H9 (cell line): ENCODE measurements around the gene PKIB. TPM values are rescaled to one million over a fixed set of nuclear protein-coding genes. Genes with fewer than 3 reads are reported as not detected.

ENCODE experiments used
- DNase-seq: peaks from one replicate; pipeline ENCODE4 v3.0.0-alpha.2; 2017
- H2AFZ ChIP-seq: one replicate; pipeline ENCODE4 v1.6.1; 2013; ENCODE audit warnings: mild to moderate bottlenecking, low read length, control low read depth, moderate library complexity
- H2AK5ac ChIP-seq: 2 replicates; pipeline ENCODE4 v1.6.1; 2013; ENCODE audit warnings: low read length, control low read depth, mixed read lengths; ENCODE audit not compliant: insufficient read length
- H2BK120ac ChIP-seq: one replicate; pipeline ENCODE4 v1.6.1; 2013; ENCODE audit warnings: low read depth, mild to moderate bottlenecking, low read length, control low read depth, inconsistent platforms; ENCODE audit not compliant: poor library complexity, severe bottlenecking
- H2BK12ac ChIP-seq: 2 replicates; pipeline ENCODE4 v1.6.1; 2013; ENCODE audit warnings: low read length, control low read depth, mixed read lengths, low read depth; ENCODE audit not compliant: insufficient read length
- H2BK15ac ChIP-seq: 2 replicates; pipeline ENCODE4 v1.6.1; 2013; ENCODE audit warnings: low read depth, low read length, control low read depth
- H2BK20ac ChIP-seq: one replicate; pipeline ENCODE4 v1.6.1; 2013; ENCODE audit warnings: low read depth, mild to moderate bottlenecking, low read length, control low read depth, inconsistent platforms; ENCODE audit not compliant: poor library complexity, severe bottlenecking
- H2BK5ac ChIP-seq: 2 replicates; pipeline ENCODE4 v1.6.1; 2013; ENCODE audit warnings: low read length, control low read depth, mixed read lengths; ENCODE audit not compliant: insufficient read length
- H3K14ac ChIP-seq: 2 replicates; pipeline ENCODE4 v1.6.1; 2013; ENCODE audit warnings: low read length, control low read depth; ENCODE audit not compliant: insufficient read depth
- H3K18ac ChIP-seq: 2 replicates; pipeline ENCODE4 v1.6.1; 2013; ENCODE audit warnings: low read depth, mild to moderate bottlenecking, mixed read lengths, low read length, control low read depth; ENCODE audit not compliant: insufficient read length
- H3K23ac ChIP-seq: 2 replicates; pipeline ENCODE4 v1.6.1; 2013; ENCODE audit warnings: low read length, control low read depth, mixed read lengths, low read depth; ENCODE audit not compliant: insufficient read length
- H3K23me2 ChIP-seq: 2 replicates; pipeline ENCODE4 v1.6.1; 2013; ENCODE audit warnings: low read depth, mild to moderate bottlenecking, mixed read lengths, low read length, control low read depth; ENCODE audit not compliant: insufficient read length, poor library complexity, severe bottlenecking
- H3K27ac ChIP-seq: 2 replicates; pipeline ENCODE4 v1.5.1; 2013; ENCODE audit warnings: low read length, control low read depth, mixed read lengths, low read depth; ENCODE audit not compliant: insufficient read length
- H3K27me3 ChIP-seq: 2 replicates; pipeline ENCODE4 v1.6.1; 2013; ENCODE audit warnings: low read length, control low read depth, inconsistent platforms; ENCODE audit not compliant: insufficient read depth
- H3K4ac ChIP-seq: 2 replicates; pipeline ENCODE4 v1.6.1; 2013; ENCODE audit warnings: low read depth, mild to moderate bottlenecking, control low read depth, inconsistent platforms, low read length, moderate library complexity
- H3K4me1 ChIP-seq: 2 replicates; pipeline ENCODE4 v1.6.1; 2013; ENCODE audit warnings: low read length, control low read depth, inconsistent platforms; ENCODE audit not compliant: insufficient read depth
- H3K4me2 ChIP-seq: 2 replicates; pipeline ENCODE4 v1.6.1; 2013; ENCODE audit warnings: low read length, control low read depth, mixed read lengths; ENCODE audit not compliant: insufficient read length, insufficient read depth
- H3K56ac ChIP-seq: 2 replicates; pipeline ENCODE4 v1.6.1; 2013; ENCODE audit warnings: low read depth, mild to moderate bottlenecking, mixed read lengths, low read length, control low read depth; ENCODE audit not compliant: insufficient read length
- H3K79me1 ChIP-seq: 2 replicates; pipeline ENCODE4 v1.6.1; 2013; ENCODE audit warnings: low read depth, mild to moderate bottlenecking, moderate library complexity, low read length, control low read depth, inconsistent platforms; ENCODE audit not compliant: insufficient read depth, poor library complexity, severe bottlenecking
- H3K79me2 ChIP-seq: 2 replicates; pipeline ENCODE4 v1.6.1; 2013; ENCODE audit warnings: low read length, control low read depth, inconsistent platforms; ENCODE audit not compliant: insufficient read depth
- H3K9ac ChIP-seq: 2 replicates; pipeline ENCODE4 v1.6.1; 2013; ENCODE audit warnings: low read length, control low read depth, mixed read lengths; ENCODE audit not compliant: insufficient read length; ENCODE audit errors: extremely low read depth
- H3K9me3 ChIP-seq: one replicate; pipeline ENCODE4 v1.6.1; 2013; ENCODE audit warnings: low read depth, low read length, inconsistent platforms; ENCODE audit not compliant: control insufficient read depth
- H3T11ph ChIP-seq: one replicate; pipeline ENCODE4 v1.6.1; 2013; ENCODE audit warnings: mild to moderate bottlenecking, low read length, control low read depth, inconsistent platforms
- H4K20me1 ChIP-seq: one replicate; pipeline ENCODE4 v1.6.1; 2013; ENCODE audit not compliant: control insufficient read depth, insufficient read length, insufficient read depth
- H4K5ac ChIP-seq: 2 replicates; pipeline ENCODE4 v1.6.1; 2013; ENCODE audit warnings: low read depth, mild to moderate bottlenecking, mixed read lengths, low read length, control low read depth; ENCODE audit not compliant: insufficient read length
- H4K8ac ChIP-seq: replicated peaks from 2 replicates; pipeline ENCODE4 v1.6.1; 2013; ENCODE audit warnings: low read length, control low read depth, mixed read lengths, low read depth; ENCODE audit not compliant: insufficient read length
- H4K91ac ChIP-seq: 2 replicates; pipeline ENCODE4 v1.6.1; 2013; ENCODE audit warnings: low read depth, mild to moderate bottlenecking, moderate library complexity, mixed read lengths, low read length, control low read depth; ENCODE audit not compliant: insufficient read length
- H3K27ac Mint-ChIP-seq, 3 experiments: 2 replicates in 2 of 3; 3 replicates in 1 of 3; pipeline ENCODE4 v1.8.0; 2020 to 2021; ENCODE audit warnings: mixed read lengths in 3 of 3, mild to moderate bottlenecking in 1 of 3, moderate library complexity in 1 of 3
- H3K27me3 Mint-ChIP-seq: 2 replicates; pipeline ENCODE4 v1.8.0; 2021; ENCODE audit warnings: low read depth, mild to moderate bottlenecking, moderate library complexity, mixed read lengths
- H3K36me3 Mint-ChIP-seq, 3 experiments: 2 replicates in 2 of 3; 3 replicates in 1 of 3; pipeline ENCODE4 v1.8.0; 2020 to 2021; ENCODE audit warnings: low read depth in 3 of 3, mixed read lengths in 3 of 3; ENCODE audit not compliant: insufficient read depth in 1 of 3
- H3K4me1 Mint-ChIP-seq, 2 experiments: 2 replicates each; pipeline ENCODE4 v1.8.0; 2020; ENCODE audit warnings: mixed read lengths in 2 of 2
- H3K4me3 Mint-ChIP-seq, 2 experiments: 2 replicates in 1 of 2; 3 replicates in 1 of 2; pipeline ENCODE4 v1.8.0; 2020 to 2021; ENCODE audit warnings: mild to moderate bottlenecking in 2 of 2, mixed read lengths in 2 of 2, moderate library complexity in 1 of 2
- H3K9me3 Mint-ChIP-seq, 2 experiments: 2 replicates in 1 of 2; 3 replicates in 1 of 2; pipeline ENCODE4 v1.8.0; 2020; ENCODE audit warnings: mild to moderate bottlenecking in 2 of 2, mixed read lengths in 2 of 2, moderate library complexity in 1 of 2
- CTCF ChIP-seq: fragments of 200-600 bp; sonication (generic); conservative IDR thresholded peaks from 3 replicates; pipeline ENCODE4 v1.8.0; 2021; ENCODE audit warnings: antibody characterized with exemption, mild to moderate bottlenecking
- WGBS: extraction: QIAGEN DNeasy Blood & Tissue Kit; methylation state at CpG from one replicate; pipeline ENCODE4 v1.1.7; 2013; ENCODE audit warnings: missing lambda C conversion rate, low lambda C conversion rate, mixed read lengths; ENCODE audit not compliant: insufficient read length; ENCODE audit errors: extremely low coverage; 5-methylcytosine and 5-hydroxymethylcytosine counted together
- total RNA-seq: library from RNA; stranded (reverse); gene quantifications from 2 replicates; pipeline ENCODE4 v1.2.1, GENCODE V29; 2021

PKIB gene
- total RNA-seq, 1 experiment from 2014 or later: 46.5 TPM

- Histone ChIP-seq H3K9me3 (no peaks in the 10 kb centered on the region), H3T11ph (no peak overlapping the region), H2BK5ac (no peak overlapping the region), H4K5ac (no peak overlapping the region), H3K14ac (no peak overlapping the region), H3K79me2 (no peaks in the 10 kb centered on the region), H2BK120ac (no peak overlapping the region), H4K91ac (no peak overlapping the region), H3K18ac (no peak overlapping the region), H3K4ac (no peak overlapping the region), H3K27me3 (peaks cover 3% of the 10 kb centered on the region; the same call in 1 of the 2 replicates), H3K23me2 (no peaks in the 10 kb centered on the region), H4K8ac (no peak overlapping the region), H2AK5ac (no peak overlapping the region), H3K56ac (no peak overlapping the region), H3K4me1 (peaks cover 4% of the 10 kb centered on the region; the same call in 1 of the 2 replicates), H2BK12ac (no peak overlapping the region), H2AFZ (no peak overlapping the region), H3K79me1 (no peaks in the 10 kb centered on the region), H3K4me2 (no peak overlapping the region), H3K27ac (no peak overlapping the region), H3K23ac (no peak overlapping the region), H3K9ac (no peak overlapping the region), H4K20me1 (no peaks in the 10 kb centered on the region), H2BK20ac (no peak overlapping the region), H2BK15ac (no peak overlapping the region)
- H3K36me3 Mint-ChIP-seq: peaks cover 5 to 16% (median 8%) of the 10 kb centered on the region in 3 experiments
- WGBS: no CpG with 5 or more reads among the region's 1 CpG
- H3K4me3 Mint-ChIP-seq: no peak overlapping the region; a peak in 1 of 5 replicates
- H3K27ac Mint-ChIP-seq: no peak overlapping the region
- DNase-seq: no peak
- peaks cover 10 to 23% of the 10 kb centered on the region in 2 experiments for H3K9me3 Mint-ChIP-seq
- H3K27me3 Mint-ChIP-seq: peaks cover 15% of the 10 kb centered on the region
- peaks cover 29 to 38% of the 10 kb centered on the region in 2 experiments for H3K4me1 Mint-ChIP-seq
- TF ChIP-seq CTCF: no peak
Observed at GRCh38 chr6:122752459-122752858, 142.3 kb downstream of the PKIB start.
